Neural cell (in vitro differentiated cells): ENCODE data around the gene STEAP1B. TPM values are rescaled to one million over a fixed set of nuclear protein-coding genes. Genes with fewer than 3 reads are reported as not detected.

ENCODE experiments used
- H2AFZ ChIP-seq: fragments of 200-600, 300-800 bp; sonication (generic), shearing (Covaris generic); 2 replicates; pipeline ENCODE4 v1.6.0; 2014; ENCODE audit warnings: low read depth, mild to moderate bottlenecking, antibody characterized with exemption, low read length, moderate library complexity
- H3F3A ChIP-seq: fragments of 200-600 bp; shearing (Covaris generic); 2 replicates; pipeline ENCODE4 v1.6.1; 2016; ENCODE audit warnings: mild to moderate bottlenecking, moderate library complexity, mixed read lengths, antibody characterized with exemption, low read length; ENCODE audit not compliant: insufficient read depth, poor library complexity, severe bottlenecking
- H3K27ac ChIP-seq: fragments of 200-600, 300-800 bp; sonication (generic), shearing (Covaris generic); 2 replicates; pipeline ENCODE4 v1.5.1; 2014; ENCODE audit warnings: mild to moderate bottlenecking, low read length, moderate library complexity
- H3K27me3 ChIP-seq: fragments of 300-800, 200-600 bp; sonication (generic), shearing (Covaris generic); 2 replicates; pipeline ENCODE4 v1.6.0; 2014; ENCODE audit warnings: mild to moderate bottlenecking, low read depth, low read length, moderate library complexity; ENCODE audit not compliant: insufficient read depth
- H3K36me3 ChIP-seq: fragments of 300-800, 200-600 bp; sonication (generic), shearing (Covaris generic); 2 replicates; pipeline ENCODE4 v1.5.1; 2014; ENCODE audit warnings: mild to moderate bottlenecking, antibody characterized with exemption, low read length, moderate library complexity; ENCODE audit not compliant: insufficient read depth
- H3K4me2 ChIP-seq: fragments of 300-800, 200-600 bp; sonication (generic), shearing (Covaris generic); 2 replicates; pipeline ENCODE4 v1.6.0; 2014; ENCODE audit warnings: mild to moderate bottlenecking, low read length
- H3K4me3 ChIP-seq: fragments of 300-800, 200-600 bp; sonication (generic), shearing (Covaris generic); 2 replicates; pipeline ENCODE4 v1.5.1; 2014; ENCODE audit warnings: mild to moderate bottlenecking, low read length, moderate library complexity
- H3K79me2 ChIP-seq: fragments of 200-600 bp; shearing (Covaris generic); replicated peaks from 2 replicates; pipeline ENCODE4 v1.6.0; 2014; ENCODE audit warnings: mild to moderate bottlenecking, low read length, moderate library complexity; ENCODE audit not compliant: insufficient read depth
- H3K9ac ChIP-seq: fragments of 300-800, 200-600 bp; sonication (generic), shearing (Covaris generic); 2 replicates; pipeline ENCODE4 v1.6.1; 2016; ENCODE audit warnings: mild to moderate bottlenecking, low read length, mixed read lengths
- H3K9me2 ChIP-seq: fragments of 200-600 bp; shearing (Covaris generic); 2 replicates; pipeline ENCODE4 v1.6.1; 2016; ENCODE audit warnings: mild to moderate bottlenecking, low read length, mixed read lengths; ENCODE audit not compliant: insufficient read depth
- H3K9me3 ChIP-seq: fragments of 200-600, 300-800 bp; sonication (generic), shearing (Covaris generic); 2 replicates; pipeline ENCODE4 v1.6.1; 2016; ENCODE audit warnings: mild to moderate bottlenecking, mixed run types, low read length, moderate library complexity, mixed read lengths
- H4K20me1 ChIP-seq: fragments of 200-600 bp; shearing (Covaris generic); 2 replicates; pipeline ENCODE4 v1.6.1; 2016; ENCODE audit warnings: mild to moderate bottlenecking, mixed run types; ENCODE audit not compliant: insufficient read depth
- CTCF ChIP-seq: fragments of 450-650 bp; IDR thresholded peaks from 2 replicates; pipeline ENCODE4 v1.5.1; 2014; ENCODE audit warnings: antibody characterized with exemption, mild to moderate bottlenecking, moderate library complexity; ENCODE audit not compliant: poor library complexity, severe bottlenecking
- EP300 ChIP-seq: fragments of 450-650 bp; conservative IDR thresholded peaks from 2 replicates; pipeline ENCODE4 v1.6.1; 2014; ENCODE audit warnings: antibody characterized with exemption, mild to moderate bottlenecking, moderate library complexity; ENCODE audit not compliant: poor library complexity, severe bottlenecking
- EZH2 ChIP-seq: fragments of 200-600, 300-800 bp; shearing (Covaris generic), sonication (generic); IDR thresholded peaks from 2 replicates; pipeline ENCODE4 v1.6.1; 2014; ENCODE audit warnings: antibody characterized with exemption, low read length, borderline replicate concordance, mild to moderate bottlenecking; ENCODE audit not compliant: insufficient read depth, poor library complexity, severe bottlenecking
- MXI1 ChIP-seq: fragments of 450-650 bp; conservative IDR thresholded peaks from 2 replicates; pipeline ENCODE4 v1.6.1; 2014; ENCODE audit warnings: antibody characterized with exemption, mild to moderate bottlenecking; ENCODE audit not compliant: poor library complexity, severe bottlenecking
- POLR2AphosphoS5 ChIP-seq: IDR thresholded peaks from 2 replicates; pipeline ENCODE4 v1.6.1; 2012
- RAD21 ChIP-seq: fragments of 450-650 bp; conservative IDR thresholded peaks from 2 replicates; pipeline ENCODE4 v1.6.1; 2014; ENCODE audit warnings: antibody characterized with exemption, mild to moderate bottlenecking, moderate library complexity
- REST ChIP-seq: IDR thresholded peaks from 2 replicates; pipeline ENCODE4 v1.6.1; 2012; ENCODE audit warnings: borderline replicate concordance
- SMC3 ChIP-seq: fragments of 450-650 bp; conservative IDR thresholded peaks from 2 replicates; pipeline ENCODE4 v1.6.1; 2014; ENCODE audit warnings: antibody characterized with exemption, mild to moderate bottlenecking, moderate library complexity; ENCODE audit not compliant: poor library complexity
- TAF1 ChIP-seq: IDR thresholded peaks from 2 replicates; pipeline ENCODE4 v1.6.1; 2012; ENCODE audit warnings: low read depth
- polyA plus RNA-seq: library from polyadenylated mRNA; depleted of rRNA; stranded (reverse); fragments of >200 nt; gene quantifications from 2 replicates; pipeline ENCODE4 v1.2.3, GENCODE V29; 2014

Gene STEAP1B
- polyA plus RNA-seq, 1 donor from 2014 or later, result 0.51 TPM

- H4K20me1 ChIP-seq, result no peaks in the 10 kb centered on the region
- H3K9me3 ChIP-seq, result no peaks in the 10 kb centered on the region
- no peak overlapping the region for H3K4me2 ChIP-seq
- no peaks in the 10 kb centered on the region for H3K79me2 ChIP-seq
- no peak overlapping the region for H3K4me3 ChIP-seq
- H3K27me3 ChIP-seq, result no peaks in the 10 kb centered on the region
- H3K27ac ChIP-seq, result no peak overlapping the region
- no peaks in the 10 kb centered on the region for H3K36me3 ChIP-seq
- no peak overlapping the region for H2AFZ ChIP-seq
- H3K9me2 ChIP-seq, result no peaks in the 10 kb centered on the region
- H3K9ac ChIP-seq, result no peak overlapping the region
- TF ChIP-seq SMC3 (no peak), EZH2 (no peak), CTCF (no peak), POLR2AphosphoS5 (no peak), REST (no peak), EP300 (no peak), MXI1 (no peak), TAF1 (no peak), RAD21 (no peak)
- H3F3A ChIP-seq, result no peaks in the 10 kb centered on the region
Observed at GRCh38 chr7:22417841-22418240, 82.1 kb downstream of the STEAP1B start.

- H3K79me2 ChIP-seq, result no peaks in the 10 kb centered on the region
- no peak overlapping the region for H3K9ac ChIP-seq
- no peak overlapping the region for H3K27ac ChIP-seq
- no peaks in the 10 kb centered on the region for H3K9me2 ChIP-seq
- no peaks in the 10 kb centered on the region for H3K36me3 ChIP-seq
- TF ChIP-seq CTCF (no peak), SMC3 (no peak), MXI1 (no peak), RAD21 (no peak), EZH2 (no peak), REST (no peak), EP300 (no peak), TAF1 (no peak)
- H2AFZ ChIP-seq, result no peak overlapping the region
- no peaks in the 10 kb centered on the region for H3F3A ChIP-seq
- no peaks in the 10 kb centered on the region for H3K27me3 ChIP-seq
- no peaks in the 10 kb centered on the region for H3K9me3 ChIP-seq
- no peaks in the 10 kb centered on the region for H4K20me1 ChIP-seq
- no peak overlapping the region for H3K4me3 ChIP-seq
- H3K4me2 ChIP-seq, result no peak overlapping the region
Observed at GRCh38 chr7:22417349-22417748, 82.6 kb downstream of the STEAP1B start.
